Heart left ventricle (tissue), 16 donors: Measurements from ENCODE around the gene DAB1. TPM values are rescaled to one million over a fixed set of nuclear protein-coding genes. Genes with fewer than 3 reads are reported as not detected.
"Not testable (repeated sequence)": the region's sequence is repeated elsewhere in the genome, so short reads cannot be mapped to it uniquely, and the experiment has no call there.

ENCODE experiments used
- ATAC-seq, 4 donors: fragments of 200-7000 bp; cut with Tn5 transposase; one replicate each; pipeline ENCODE4 v1.9.1; 2020 to 2022; ENCODE audit warnings: moderate library complexity in 4 of 4, mild to moderate bottlenecking in 3 of 4, moderate number of reproducible peaks in 1 of 4
- DNase-seq, 5 donors: peaks; one replicate each; pipeline ENCODE4 v3.0.0-alpha.2; 2020
- H3K27ac ChIP-seq, 12 donors: fragments of 200-600 bp; sonication (generic) in 4 of 12; one replicate each; pipeline versions ENCODE4 v1.5.0 to v1.8.0; 2016 to 2022; ENCODE audit warnings: mild to moderate bottlenecking in 2 of 12
- H3K27me3 ChIP-seq, 9 donors: fragments of 200-600 bp; sonication (generic) in 2 of 9; one replicate each; pipeline versions ENCODE4 v1.5.1 to v1.8.0; 2016 to 2022; ENCODE audit warnings: mild to moderate bottlenecking in 3 of 9
- H3K36me3 ChIP-seq, 9 donors: fragments of 200-600 bp; sonication (generic) in 2 of 9; one replicate each; pipeline versions ENCODE4 v1.5.0 to v1.8.0; 2018 to 2022; ENCODE audit warnings: mild to moderate bottlenecking in 2 of 9
- H3K4me1 ChIP-seq, 12 donors: fragments of 200-600 bp; sonication (generic) in 4 of 12; one replicate each; pipeline versions ENCODE4 v1.5.0 to v1.8.0; 2016 to 2022; ENCODE audit warnings: mild to moderate bottlenecking in 3 of 12
- H3K4me3 ChIP-seq, 12 donors: fragments of 200-600 bp; sonication (generic) in 4 of 12; one replicate each; pipeline versions ENCODE4 v1.5.0 to v1.8.0; 2017 to 2022; ENCODE audit warnings: mild to moderate bottlenecking in 9 of 12, moderate library complexity in 4 of 12
- H3K9me3 ChIP-seq, 12 donors: fragments of 200-600 bp; sonication (generic) in 4 of 12; one replicate each; pipeline versions ENCODE4 v1.5.0 to v1.8.0; 2016 to 2022; ENCODE audit warnings: mild to moderate bottlenecking in 1 of 12
- POLR2A ChIP-seq, 2 donors: fragments of 450-650 bp; IDR thresholded peaks; one replicate each; pipeline ENCODE4 v1.6.1; 2017; ENCODE audit warnings: antibody characterized with exemption in 2 of 2, mild to moderate bottlenecking in 2 of 2, moderate library complexity in 2 of 2
- WGBS, 4 donors: extraction: QIAGEN DNeasy Blood & Tissue Kit in 2 of 4; methylation state at CpG; one replicate each; pipeline versions ENCODE4 v1.1.5 to v1.1.7; 2013 to 2018; 5-methylcytosine and 5-hydroxymethylcytosine counted together
- intact Hi-C, 10 donors: fragments of 100-400 bp; cut with DNase I; formaldehyde crosslinking; loops; one replicate each; pipeline versions ENCODE4 v1.11.1 to v1.14.2; 2022
- polyA plus RNA-seq, 2 donors: library from polyadenylated mRNA; stranded (reverse); fragments of 200-250 nt; gene quantifications; one replicate each; pipeline ENCODE4 v1.2.3, GENCODE V29; 2013
- total RNA-seq, 9 donors: library from RNA; depleted of rRNA in 2 of 9; stranded (reverse); fragments of >200 nt in 2 of 9; fragmentation: NEBNext Ultra II Directional in 3 of 9; extraction: Animal tissue kit (Norgen Biotek cat#: 25700) in 3 of 9; gene quantifications; one replicate each; pipeline versions ENCODE4 v1.1.0 to v1.2.4, GENCODE V29; 2016 to 2023
- TF ChIP-seq, protein P1 (sequence below), 12 donors: fragments of 200-600 bp; sonication (generic) in 4 of 12; IDR thresholded peaks; one replicate each; pipeline versions ENCODE4 v1.5.0 to v1.8.0; 2018 to 2022; ENCODE audit warnings: antibody characterized with exemption in 12 of 12, mild to moderate bottlenecking in 5 of 12
- donor health status: ischemic (EF 13 %, LVEDD 7.1; RV severe dilation, severe dysfunction).
- donor health status: healthy with polysubstance abuse.
- donor health status: DM: no; HTN: yes; CAD: no.
- donor health status: DM: no; HTN: no; CAD: no.
- donor health status: ischemic (EF 25% LVEDD 6.9; RV normal size, moderate dysfunction).
- donor health status: ischemic (EF 25% LVEDD 5.7; RV mildly dilated, moderate dysfunction).
- donor health status: healthy.
- donor health status: DM: yes; HTN: yes; CAD: no.
- donor health status: ischemic (EF 35%, LVEDD 5.7; RV mildly dilated, moderate dysfunction).
- donor health status: nonischemic (EF 11% LVEDD 7.7; RV severe dilation, severe dysfunction).
- donor health status: DM: yes; HTN: yes; CAD: no.
- donor health status: PGD.
- donor health status: ischemic (EF 29% LVEDD 5.4; RV normal size, mild dysfunction).
- donor health status: nonischemic (EF 23%, LVEDD 6.1; RV moderate dilation, normal function).

DAB1 gene
- total and polyA plus RNA-seq, 11 donors = 0.26 to 28.8 (median 5.2) TPM

DNA sequence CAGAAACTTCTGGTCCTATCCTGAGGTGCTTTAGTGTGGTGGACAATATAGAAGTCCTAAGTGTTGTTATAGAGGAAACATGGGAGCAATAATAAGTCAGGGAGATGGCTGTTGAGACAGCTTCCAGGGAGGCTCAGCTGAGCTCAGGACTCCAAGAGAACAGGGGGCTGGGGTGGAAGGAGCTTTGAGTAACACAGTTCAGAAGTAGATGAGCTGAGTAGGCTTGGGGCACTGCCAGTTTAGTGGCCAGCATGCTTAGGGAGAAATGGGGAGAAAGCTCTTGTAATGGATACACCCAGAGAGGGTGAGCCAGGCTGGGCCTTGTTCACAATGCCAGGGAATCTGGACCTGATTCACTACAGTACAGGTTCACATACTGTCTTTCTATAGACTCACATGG lies 201.6 kb downstream of the DAB1 start:
- Histone ChIP-seq H3K27ac (no peak overlapping the region), H3K9me3 (peaks cover 0 to 5% (median 0%) of the 10 kb centered on the region in 12 donors), H3K27me3 (no peaks in the 10 kb centered on the region), H3K4me1 (no peaks in the 10 kb centered on the region), H3K4me3 (no peak overlapping the region), H3K36me3 (no peaks in the 10 kb centered on the region)
- no peak for DNase-seq
- TF ChIP-seq POLR2A (IDR thresholded peaks at IDR 0.05) = no peak
- TF ChIP-seq, protein P1, sequence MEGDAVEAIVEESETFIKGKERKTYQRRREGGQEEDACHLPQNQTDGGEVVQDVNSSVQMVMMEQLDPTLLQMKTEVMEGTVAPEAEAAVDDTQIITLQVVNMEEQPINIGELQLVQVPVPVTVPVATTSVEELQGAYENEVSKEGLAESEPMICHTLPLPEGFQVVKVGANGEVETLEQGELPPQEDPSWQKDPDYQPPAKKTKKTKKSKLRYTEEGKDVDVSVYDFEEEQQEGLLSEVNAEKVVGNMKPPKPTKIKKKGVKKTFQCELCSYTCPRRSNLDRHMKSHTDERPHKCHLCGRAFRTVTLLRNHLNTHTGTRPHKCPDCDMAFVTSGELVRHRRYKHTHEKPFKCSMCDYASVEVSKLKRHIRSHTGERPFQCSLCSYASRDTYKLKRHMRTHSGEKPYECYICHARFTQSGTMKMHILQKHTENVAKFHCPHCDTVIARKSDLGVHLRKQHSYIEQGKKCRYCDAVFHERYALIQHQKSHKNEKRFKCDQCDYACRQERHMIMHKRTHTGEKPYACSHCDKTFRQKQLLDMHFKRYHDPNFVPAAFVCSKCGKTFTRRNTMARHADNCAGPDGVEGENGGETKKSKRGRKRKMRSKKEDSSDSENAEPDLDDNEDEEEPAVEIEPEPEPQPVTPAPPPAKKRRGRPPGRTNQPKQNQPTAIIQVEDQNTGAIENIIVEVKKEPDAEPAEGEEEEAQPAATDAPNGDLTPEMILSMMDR (IDR thresholded peaks at IDR 0.05) = no peak
- intact Hi-C loops = loop anchor here in 1 of 10 donors (1.0 kb wide), 1 partner anchor 35 kb away; no protein-coding TSS in a partner anchor
- ATAC-seq = no peak

DNA sequence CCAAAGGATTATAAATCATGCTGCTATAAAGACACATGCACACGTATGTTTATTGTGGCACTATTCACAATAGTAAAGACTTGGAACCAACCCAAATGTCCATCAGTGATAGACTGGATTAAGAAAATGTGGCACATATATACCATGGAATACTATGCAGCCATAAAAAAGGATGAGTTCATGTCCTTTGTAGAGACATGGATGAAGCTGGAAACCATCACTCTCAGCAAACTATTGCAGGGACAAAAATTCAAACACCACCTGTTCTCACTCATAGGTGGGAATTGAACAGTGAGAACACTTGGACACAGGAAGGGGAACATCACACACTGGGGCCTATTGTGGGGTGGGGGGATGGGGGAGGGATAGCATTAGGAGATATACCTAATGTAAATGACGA lies 203.0 kb downstream of the DAB1 start:
- H3K36me3 ChIP-seq, H3K4me1 ChIP-seq, intact Hi-C loops, H3K27ac ChIP-seq, H3K9me3 ChIP-seq, DNase-seq, H3K27me3 ChIP-seq, ATAC-seq, H3K4me3 ChIP-seq: not testable (repeated sequence)
- 85 to 96% (median 86%) methylated on average over 1 of the region's 2 CpGs for WGBS, 4 donors

DNA sequence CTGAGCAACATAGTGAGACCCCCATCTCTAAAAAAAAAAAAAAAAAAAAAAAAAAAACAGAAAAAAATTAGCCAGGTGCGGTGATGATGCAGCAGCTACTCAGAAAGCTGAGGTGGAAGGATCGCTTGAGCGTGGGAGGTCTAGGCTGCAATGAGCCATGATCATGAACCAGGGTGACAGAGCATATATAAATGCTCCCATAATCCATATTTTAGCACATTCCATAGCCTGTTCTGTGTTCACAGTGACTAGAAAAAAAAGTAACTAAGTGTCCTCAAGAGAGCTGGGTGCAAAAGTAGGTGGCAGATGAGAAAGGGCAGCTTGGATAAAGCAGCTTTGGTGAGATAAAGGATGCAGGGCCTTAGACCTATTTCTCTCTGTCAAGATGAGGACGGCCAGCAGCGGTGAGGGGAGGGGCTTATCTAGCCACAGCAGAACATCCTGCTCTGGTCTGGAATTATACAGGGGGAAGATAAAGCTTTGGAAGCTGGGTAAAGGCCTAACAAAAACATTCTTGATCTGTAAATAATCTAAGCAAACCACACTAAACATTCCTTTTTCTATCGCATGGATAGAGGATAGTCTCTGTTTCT lies 205.3 kb downstream of the DAB1 start:
- Histone ChIP-seq H3K27ac (no peak overlapping the region), H3K9me3 (peaks cover 0 to 5% (median 0%) of the 10 kb centered on the region in 12 donors), H3K36me3 (no peaks in the 10 kb centered on the region), H3K4me3 (no peak overlapping the region), H3K4me1 (no peaks in the 10 kb centered on the region), H3K27me3 (no peaks in the 10 kb centered on the region)
- intact Hi-C loops = no loop called here
- DNase-seq = no peak
- 56 to 69% (median 61%) methylated on average over 6 of the region's 6 CpGs for WGBS, 4 donors
- TF ChIP-seq POLR2A (IDR thresholded peaks at IDR 0.05) = no peak
- TF ChIP-seq, protein P1 (IDR thresholded peaks at IDR 0.05) = no peak
- peak in 1 of 4 donors; percentile 65 for ATAC-seq

DNA sequence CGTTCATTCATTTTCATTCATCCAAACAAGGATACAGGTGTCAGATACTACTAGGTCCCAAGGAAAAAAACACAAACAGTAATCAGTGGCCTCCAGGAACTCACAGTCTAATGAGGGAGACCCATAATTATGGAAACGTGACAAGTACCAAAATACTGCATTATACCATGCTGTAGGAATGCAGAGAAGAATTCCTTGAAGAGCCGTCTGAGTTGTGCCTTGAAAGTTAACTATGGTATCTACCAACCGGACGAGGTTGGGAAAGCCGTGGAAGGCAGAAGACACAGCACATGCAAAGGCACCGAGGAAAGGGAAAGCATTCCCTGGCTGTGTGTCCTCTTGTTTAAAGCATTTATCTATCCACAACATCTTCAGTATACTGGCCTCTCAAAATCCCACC lies 206.0 kb downstream of the DAB1 start:
- intact Hi-C loops = no loop called here
- Histone ChIP-seq H3K36me3 (no peaks in the 10 kb centered on the region), H3K9me3 (peaks cover 0 to 5% (median 0%) of the 10 kb centered on the region in 12 donors), H3K4me3 (no peak overlapping the region), H3K27ac (no peak overlapping the region), H3K27me3 (no peaks in the 10 kb centered on the region), H3K4me1 (no peaks in the 10 kb centered on the region)
- WGBS, 4 donors = 68 to 79% (median 78%) methylated on average over 7 of the region's 7 CpGs
- TF ChIP-seq, protein P1 (IDR thresholded peaks at IDR 0.05) = no peak
- no peak for TF ChIP-seq POLR2A (IDR thresholded peaks at IDR 0.05)
- ATAC-seq (no peak), DNase-seq (no peak)
